ENCODE data around the gene ASTN2. TPM values are rescaled to one million over a fixed set of nuclear protein-coding genes. Genes with fewer than 3 reads are reported as not detected.

ASTN2 gene
- total and polyA plus RNA-seq, 2 experiments from 2014 or later = 5.8 to 7.5 TPM

DNA sequence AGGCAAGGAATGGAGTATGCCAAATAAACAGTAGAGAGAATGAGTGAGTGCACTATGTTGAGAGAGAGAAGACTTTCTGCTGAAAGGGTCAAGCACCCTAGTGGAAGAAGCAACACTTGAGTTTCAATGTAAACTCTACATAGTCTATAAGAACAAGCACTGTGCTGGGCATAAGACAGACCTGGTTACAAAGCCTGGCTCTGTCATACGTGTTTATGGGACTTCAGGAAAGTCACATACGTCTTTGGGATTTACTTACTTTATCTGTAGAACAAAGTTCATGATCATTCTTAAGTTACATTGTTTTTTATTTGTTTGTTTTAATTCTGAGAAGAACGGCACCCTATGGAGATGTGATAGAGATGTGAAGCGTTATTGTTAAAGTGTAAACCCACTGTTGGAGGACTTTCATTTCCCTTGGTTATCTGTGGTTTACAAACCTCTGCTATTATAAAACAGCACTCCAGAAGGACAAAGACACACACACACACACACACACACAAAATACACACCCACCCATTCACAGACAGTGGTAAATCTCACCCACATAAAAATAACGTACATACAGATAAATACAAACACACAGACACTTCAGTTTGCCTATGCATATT, 798.4 kb downstream of the ASTN2 start:
- no peak overlapping the region for H3K9ac ChIP-seq
- 88 to 90% methylated on average over 5 of the region's 5 CpGs for WGBS, 2 experiments (ENCODE audit: low coverage in 1 of 2, low lambda C conversion rate in 2 of 2, missing lambda C conversion rate in 2 of 2)

GRCh38 chr9:116608064-116608463, 806.8 kb downstream of the ASTN2 start:
- no peak overlapping the region for H2AFZ ChIP-seq
- H3K27ac ChIP-seq = no peak overlapping the region
- H3K79me2 ChIP-seq (ENCODE audit: insufficient read depth) = no peaks in the 10 kb centered on the region
- no peak overlapping the region for H3K4me2 ChIP-seq (ENCODE audit: unreplicated experiment)
- no peaks in the 10 kb centered on the region for H3K9me2 ChIP-seq (ENCODE audit: insufficient read depth)
- no peaks in the 10 kb centered on the region for H3K36me3 ChIP-seq (ENCODE audit: low read depth)
- H3K9me3 ChIP-seq (ENCODE audit: low read depth) = no peaks in the 10 kb centered on the region
- H3F3A ChIP-seq (ENCODE audit: insufficient read depth) = no peaks in the 10 kb centered on the region
- no peaks in the 10 kb centered on the region for H3K27me3 ChIP-seq (replicated peaks; ENCODE audit: insufficient read depth)
- TF ChIP-seq EZH2phosphoT487 (IDR thresholded peaks at IDR 0.05; ENCODE audit: insufficient read depth, low read depth) (no peak), EZH2 (IDR thresholded peaks at IDR 0.05; ENCODE audit: insufficient read depth, poor library complexity, severe bottlenecking) (no peak)
- WGBS, 2 experiments (ENCODE audit: low coverage in 1 of 2, low lambda C conversion rate in 2 of 2, missing lambda C conversion rate in 2 of 2) = 90 to 93% methylated on average over 1 of the region's 1 CpG
- no peaks in the 10 kb centered on the region for H4K20me1 ChIP-seq (ENCODE audit: insufficient read depth)
- no peak overlapping the region for H3K9ac ChIP-seq
- no peak overlapping the region for H3K4me3 ChIP-seq
- in situ Hi-C loops (cut with MboI) = no loop called here
- H3K4me1 ChIP-seq (ENCODE audit: insufficient read depth) = no peaks in the 10 kb centered on the region
- DNase-seq = no peak

More for the DNA sequence above, 798.4 kb downstream of the ASTN2 start:
- Histone ChIP-seq H4K20me1 (ENCODE audit: insufficient read depth) (no peaks in the 10 kb centered on the region), H3F3A (ENCODE audit: insufficient read depth) (no peaks in the 10 kb centered on the region), H3K9me2 (ENCODE audit: insufficient read depth) (no peaks in the 10 kb centered on the region), H3K4me1 (ENCODE audit: insufficient read depth) (no peaks in the 10 kb centered on the region), H3K79me2 (ENCODE audit: insufficient read depth) (no peaks in the 10 kb centered on the region), H3K4me2 (ENCODE audit: unreplicated experiment) (no peak overlapping the region), H3K9me3 (ENCODE audit: low read depth) (no peaks in the 10 kb centered on the region), H2AFZ (no peak overlapping the region), H3K27me3 (replicated peaks; ENCODE audit: insufficient read depth) (no peaks in the 10 kb centered on the region), H3K27ac (no peak overlapping the region), H3K36me3 (ENCODE audit: low read depth) (no peaks in the 10 kb centered on the region; the same call in 1 of the 2 replicates), H3K4me3 (no peak overlapping the region)
- in situ Hi-C loops (cut with MboI) = no loop called here
- TF ChIP-seq EZH2phosphoT487 (IDR thresholded peaks at IDR 0.05; ENCODE audit: insufficient read depth, low read depth) = no peak
- no peak for TF ChIP-seq EZH2 (IDR thresholded peaks at IDR 0.05; ENCODE audit: insufficient read depth, poor library complexity, severe bottlenecking)
- no peak for DNase-seq

GRCh38 chr9:116605904-116606341, 808.9 kb downstream of the ASTN2 start:
- peak; percentile 21 for DNase-seq
- no peaks in the 10 kb centered on the region for H4K20me1 ChIP-seq (ENCODE audit: insufficient read depth)
- H3K9me3 ChIP-seq (ENCODE audit: low read depth) = no peaks in the 10 kb centered on the region
- no peak overlapping the region for H3K9ac ChIP-seq
- in situ Hi-C loops (cut with MboI) = no loop called here
- H3K27ac ChIP-seq = no peak overlapping the region
- H3K79me2 ChIP-seq (ENCODE audit: insufficient read depth) = no peaks in the 10 kb centered on the region
- H3K9me2 ChIP-seq (ENCODE audit: insufficient read depth) = no peaks in the 10 kb centered on the region
- 25 to 26% methylated on average over 10 of the region's 10 CpGs for WGBS, 2 experiments (ENCODE audit: low coverage in 1 of 2, low lambda C conversion rate in 2 of 2, missing lambda C conversion rate in 2 of 2)
- no peak overlapping the region for H3K4me3 ChIP-seq
- peak overlapping the region; percentile 48 for H2AFZ ChIP-seq
- H3K4me2 ChIP-seq (ENCODE audit: unreplicated experiment) = no peak overlapping the region
- H3K4me1 ChIP-seq (ENCODE audit: insufficient read depth) = no peaks in the 10 kb centered on the region
- H3F3A ChIP-seq (ENCODE audit: insufficient read depth) = no peaks in the 10 kb centered on the region
- H3K27me3 ChIP-seq (replicated peaks; ENCODE audit: insufficient read depth) = no peaks in the 10 kb centered on the region
- TF ChIP-seq EZH2 (IDR thresholded peaks at IDR 0.05; ENCODE audit: insufficient read depth, poor library complexity, severe bottlenecking) = no peak
- TF ChIP-seq EZH2phosphoT487 (IDR thresholded peaks at IDR 0.05; ENCODE audit: insufficient read depth, low read depth) = no peak
- H3K36me3 ChIP-seq (ENCODE audit: low read depth) = no peaks in the 10 kb centered on the region

DNA sequence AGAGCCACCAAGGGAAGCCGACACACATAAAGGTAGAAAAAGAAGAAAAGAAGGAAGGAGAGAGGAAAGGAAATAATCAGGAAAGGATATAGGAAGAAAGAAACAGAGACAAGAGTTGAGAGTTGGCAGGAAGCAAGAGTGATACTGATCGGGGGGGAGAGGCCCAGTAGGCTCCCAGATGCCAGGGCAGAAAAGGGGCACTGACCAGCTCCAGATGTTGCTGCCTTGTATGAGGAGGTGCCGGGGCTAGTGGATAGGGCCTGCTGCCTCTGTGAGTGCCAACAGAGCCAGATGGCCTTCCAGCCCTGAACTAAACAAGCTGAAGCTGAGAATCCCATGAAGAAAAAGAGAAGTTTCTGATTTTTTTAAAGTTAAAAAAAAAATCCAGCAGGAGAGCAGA, 809.8 kb downstream of the ASTN2 start:
- H3K9me2 ChIP-seq (ENCODE audit: insufficient read depth) = no peaks in the 10 kb centered on the region
- no peaks in the 10 kb centered on the region for H3K27me3 ChIP-seq (replicated peaks; ENCODE audit: insufficient read depth)
- TF ChIP-seq EZH2 (IDR thresholded peaks at IDR 0.05; ENCODE audit: insufficient read depth, poor library complexity, severe bottlenecking) (no peak), EZH2phosphoT487 (IDR thresholded peaks at IDR 0.05; ENCODE audit: insufficient read depth, low read depth) (no peak)
- DNase-seq = no peak
- H3K9ac ChIP-seq = no peak overlapping the region
- no peak overlapping the region for H3K27ac ChIP-seq
- no peak overlapping the region for H3K4me2 ChIP-seq (ENCODE audit: unreplicated experiment)
- no peaks in the 10 kb centered on the region for H3K9me3 ChIP-seq (ENCODE audit: low read depth)
- no peaks in the 10 kb centered on the region for H3K36me3 ChIP-seq (ENCODE audit: low read depth)
- H3F3A ChIP-seq (ENCODE audit: insufficient read depth) = no peaks in the 10 kb centered on the region
- no peaks in the 10 kb centered on the region for H3K4me1 ChIP-seq (ENCODE audit: insufficient read depth)
- 84 to 86% methylated on average over 3 of the region's 3 CpGs for WGBS, 2 experiments (ENCODE audit: low coverage in 1 of 2, low lambda C conversion rate in 2 of 2, missing lambda C conversion rate in 2 of 2)
- in situ Hi-C loops (cut with MboI) = no loop called here
- H2AFZ ChIP-seq = no peak overlapping the region
- no peaks in the 10 kb centered on the region for H3K79me2 ChIP-seq (ENCODE audit: insufficient read depth)
- no peak overlapping the region for H3K4me3 ChIP-seq
- no peaks in the 10 kb centered on the region for H4K20me1 ChIP-seq (ENCODE audit: insufficient read depth)

Data from GM23248 (cell line).